ENCODE measurements around the gene C1QL3.

Gene C1QL3

GRCh38 chr10:16521311-16522016, at the start of gene C1QL3:
C1QL3 (minus strand) TSS chr10:16521879; CDS start chr10:16521065, 814 bp downstream.
- DNase-seq: no peak

DNA sequence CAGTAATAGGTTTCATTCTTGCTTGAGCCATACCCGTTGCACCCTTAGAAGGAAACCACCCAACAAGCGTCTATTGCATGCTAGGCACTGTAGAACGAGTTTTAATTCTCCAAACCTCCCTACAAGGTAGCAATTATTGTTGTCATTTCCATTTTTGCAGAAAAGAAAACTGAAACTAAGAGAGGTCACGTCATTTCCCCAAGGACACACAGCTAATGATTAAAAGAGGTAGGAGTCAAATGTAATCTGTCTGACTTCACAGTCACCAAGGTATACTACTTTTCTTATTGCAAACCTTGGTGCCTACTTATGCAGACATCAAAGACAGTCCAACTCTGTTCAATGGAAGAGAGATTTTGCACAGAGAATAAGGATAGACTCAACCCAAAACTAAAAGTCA, 49.1 kb upstream of the C1QL3 start:
- DNase-seq: no peak

- no peak for DNase-seq
Observed at GRCh38 chr10:16566202-16566805, 44.6 kb upstream of the C1QL3 start.

GRCh38 chr10:16565604-16566003, 43.9 kb upstream of the C1QL3 start:
- DNase-seq: no peak

GRCh38 chr10:16562891-16563290, 41.2 kb upstream of the C1QL3 start:
- no peak for DNase-seq

GRCh38 chr10:16559236-16559773, 37.6 kb upstream of the C1QL3 start:
- no peak for DNase-seq

- DNase-seq: no peak
Observed at GRCh38 chr10:16547973-16548372, 26.3 kb upstream of the C1QL3 start.

- peak; percentile 40 for DNase-seq
Observed at GRCh38 chr10:16545116-16545736, 23.5 kb upstream of the C1QL3 start.

GRCh38 chr10:16544591-16544990, 22.9 kb upstream of the C1QL3 start:
- no peak for DNase-seq

GRCh38 chr10:16544099-16544498, 22.4 kb upstream of the C1QL3 start:
- no peak for DNase-seq

- no peak for DNase-seq
Observed at GRCh38 chr10:16536155-16536554, 14.5 kb upstream of the C1QL3 start.

DNA sequence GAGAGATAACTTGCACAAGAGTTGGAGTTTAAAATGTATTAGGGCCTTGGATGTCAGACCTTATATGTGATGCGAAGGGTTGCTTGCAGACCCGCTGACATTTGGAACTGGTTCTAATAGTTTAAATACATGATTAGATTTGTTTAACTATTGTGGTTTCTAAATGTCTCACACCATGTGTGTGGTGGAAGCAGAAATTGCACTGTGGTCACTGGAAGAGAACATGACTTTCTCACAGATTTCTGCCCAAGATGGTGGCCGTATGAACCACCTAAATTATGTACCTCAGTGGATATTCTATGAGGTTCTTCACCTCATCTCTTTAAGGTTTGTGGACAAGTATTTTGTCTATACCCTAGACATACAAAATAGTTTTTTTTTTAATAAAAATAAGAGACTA, 8.2 kb upstream of the C1QL3 start:
- DNase-seq: no peak

- DNase-seq: no peak
Observed at GRCh38 chr10:16527452-16527851, 5.8 kb upstream of the C1QL3 start.

DNA sequence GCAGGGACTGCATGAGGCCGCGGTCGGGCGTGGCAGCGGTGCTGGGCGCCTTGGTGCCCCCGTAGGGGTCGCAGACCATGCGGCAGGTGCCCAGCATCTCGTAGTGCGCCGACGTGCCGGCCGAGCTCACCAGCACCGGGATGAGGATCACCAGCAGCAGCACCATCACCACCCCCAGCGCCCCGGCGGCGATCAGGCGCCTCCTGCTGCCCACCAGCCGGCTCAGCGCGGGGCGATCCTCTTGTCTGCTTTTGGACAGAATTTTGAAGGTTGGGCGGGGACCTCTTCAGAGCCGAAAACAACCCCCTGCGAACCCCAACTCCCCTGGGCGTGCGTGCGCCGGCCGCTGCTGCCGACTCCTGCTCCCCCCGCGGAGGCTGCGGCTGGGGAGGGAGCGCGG, 779 bp downstream of the C1QL3 start:
- DNase-seq: peak; percentile 51

GRCh38 chr10:16519908-16520861, 1.5 kb downstream of the C1QL3 start:
- no peak for DNase-seq

- no peak for DNase-seq
Observed at GRCh38 chr10:16519250-16519907, 2.3 kb downstream of the C1QL3 start.

DNA sequence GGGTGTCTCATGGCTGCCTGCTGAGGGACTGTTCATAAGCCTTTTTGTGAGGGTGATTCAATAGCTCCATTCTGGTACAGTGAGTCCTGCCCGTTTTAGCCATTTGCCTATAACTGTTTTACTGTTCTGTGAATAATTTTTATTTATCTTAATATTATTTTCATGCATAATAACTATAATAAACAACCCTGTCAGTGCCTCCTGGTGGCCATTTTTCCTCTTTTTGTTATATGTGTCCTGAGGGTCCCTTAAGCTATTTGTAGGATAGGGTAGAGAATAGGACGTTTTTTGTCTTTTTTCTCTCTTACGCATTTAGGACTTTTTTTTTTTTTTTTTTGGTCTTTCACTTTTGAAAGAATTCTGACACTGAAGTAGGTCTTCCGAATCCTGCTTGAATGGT, 2.9 kb downstream of the C1QL3 start:
- DNase-seq: no peak

- DNase-seq: no peak
Observed at GRCh38 chr10:16510843-16511242, 10.8 kb downstream of the C1QL3 start.

DNA sequence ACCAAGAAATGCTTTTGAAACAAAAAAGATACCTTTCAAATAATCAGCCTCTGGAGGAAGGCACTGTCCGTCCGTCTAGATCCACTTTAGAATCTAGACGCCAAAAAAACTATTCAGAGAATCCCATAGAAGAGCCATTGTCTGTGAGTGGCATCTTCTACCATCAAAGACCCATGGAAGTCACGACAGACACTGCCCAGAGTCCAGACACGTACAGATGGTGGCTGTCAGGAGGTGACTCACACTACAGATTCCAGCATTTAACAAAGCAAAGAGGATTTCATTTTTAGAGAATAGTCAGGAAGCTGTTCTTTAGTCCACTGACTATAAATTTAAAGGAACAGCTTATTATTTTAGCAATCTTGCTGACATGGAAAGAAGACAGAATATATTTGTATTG, 11.7 kb downstream of the C1QL3 start:
- DNase-seq: no peak

DNA sequence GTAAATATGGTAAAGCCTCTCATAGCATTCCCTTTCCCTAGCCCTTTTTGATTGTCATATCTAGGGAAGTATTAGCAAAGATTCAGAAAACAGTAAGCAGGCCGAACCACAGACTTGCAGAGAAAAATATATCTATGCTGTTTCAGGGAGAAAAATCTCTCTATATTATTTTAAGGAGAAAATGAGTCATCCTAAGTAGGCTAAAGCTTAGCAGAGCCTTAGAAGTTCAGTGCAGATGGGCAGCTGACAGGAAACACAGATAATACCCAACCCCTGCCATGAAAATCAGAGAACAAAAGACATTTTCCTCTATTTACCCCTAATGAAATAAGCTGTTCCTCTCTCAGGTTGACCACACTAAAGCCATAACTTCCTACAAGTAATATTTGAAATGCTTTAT, 16.5 kb downstream of the C1QL3 start:
- no peak for DNase-seq

DNA sequence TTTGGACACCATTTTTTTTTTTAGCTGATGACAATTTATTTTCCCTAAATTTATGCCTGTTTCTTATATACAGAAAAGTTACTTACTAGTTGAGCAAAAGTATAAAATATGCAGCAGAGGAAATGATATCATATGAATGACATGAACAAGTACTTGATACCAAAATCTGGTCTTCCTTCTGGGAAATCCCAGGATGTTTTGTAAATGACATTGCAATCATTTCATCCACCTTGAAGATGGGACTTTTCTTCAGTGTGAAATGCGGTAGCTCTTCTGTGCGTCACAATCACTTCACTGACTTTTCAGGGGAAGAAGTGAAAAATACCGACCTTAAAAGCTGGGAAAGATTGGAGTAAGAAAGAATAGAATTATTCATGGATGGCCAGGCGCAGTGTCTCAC, 23.8 kb downstream of the C1QL3 start:
- no peak for DNase-seq

GRCh38 chr10:16493884-16494536, 27.7 kb downstream of the C1QL3 start:
- DNase-seq: no peak
